ENCODE data around the gene CEP164. TPM values are rescaled to one million over a fixed set of nuclear protein-coding genes. Genes with fewer than 3 reads are reported as not detected.

The CEP164 gene
- total RNA-seq, 4 donors from 2014 or later = 23.1 to 56.5 (median 29.0) TPM

DNA sequence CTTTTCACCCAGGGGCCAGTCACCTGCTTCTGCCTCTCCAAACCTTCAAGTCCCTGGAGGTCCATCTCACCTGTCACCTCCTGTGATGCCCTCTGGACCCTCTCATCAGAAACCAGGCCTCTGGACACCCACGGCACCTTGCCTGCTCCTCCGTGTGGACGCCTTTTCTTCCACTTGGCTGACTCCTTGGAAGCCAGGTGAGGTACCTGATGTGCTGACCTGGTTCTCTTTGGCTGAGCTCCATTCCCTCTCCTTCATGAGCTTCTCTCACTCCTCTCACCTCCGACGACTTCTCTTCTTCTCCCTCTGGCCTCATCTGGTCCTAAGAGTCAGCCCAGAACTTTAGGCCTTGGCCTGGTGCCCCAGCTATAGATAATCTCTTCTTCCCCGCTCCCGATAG, 99.3 kb downstream of the CEP164 start:
- Histone ChIP-seq H3K27ac (no peak overlapping the region), H3K4me1 (peaks cover 15 to 42% of the 10 kb centered on the region in 2 donors), H3K9me3 (no peaks in the 10 kb centered on the region), H3K36me3 (no peaks in the 10 kb centered on the region), H3K4me3 (replicated peaks in 1 of 3) (no peak overlapping the region), H3K27me3 (no peaks in the 10 kb centered on the region)
- TF ChIP-seq, protein P1, sequence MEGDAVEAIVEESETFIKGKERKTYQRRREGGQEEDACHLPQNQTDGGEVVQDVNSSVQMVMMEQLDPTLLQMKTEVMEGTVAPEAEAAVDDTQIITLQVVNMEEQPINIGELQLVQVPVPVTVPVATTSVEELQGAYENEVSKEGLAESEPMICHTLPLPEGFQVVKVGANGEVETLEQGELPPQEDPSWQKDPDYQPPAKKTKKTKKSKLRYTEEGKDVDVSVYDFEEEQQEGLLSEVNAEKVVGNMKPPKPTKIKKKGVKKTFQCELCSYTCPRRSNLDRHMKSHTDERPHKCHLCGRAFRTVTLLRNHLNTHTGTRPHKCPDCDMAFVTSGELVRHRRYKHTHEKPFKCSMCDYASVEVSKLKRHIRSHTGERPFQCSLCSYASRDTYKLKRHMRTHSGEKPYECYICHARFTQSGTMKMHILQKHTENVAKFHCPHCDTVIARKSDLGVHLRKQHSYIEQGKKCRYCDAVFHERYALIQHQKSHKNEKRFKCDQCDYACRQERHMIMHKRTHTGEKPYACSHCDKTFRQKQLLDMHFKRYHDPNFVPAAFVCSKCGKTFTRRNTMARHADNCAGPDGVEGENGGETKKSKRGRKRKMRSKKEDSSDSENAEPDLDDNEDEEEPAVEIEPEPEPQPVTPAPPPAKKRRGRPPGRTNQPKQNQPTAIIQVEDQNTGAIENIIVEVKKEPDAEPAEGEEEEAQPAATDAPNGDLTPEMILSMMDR (IDR thresholded peaks at IDR 0.05) = no peak
- TF ChIP-seq POLR2A (IDR thresholded peaks at IDR 0.05) = no peak
- intact Hi-C loops (cut with DNase I) = loop anchor here (5.0 kb wide), 3 partner anchors 370 to 625 kb away; partner anchors contain the start of gene DSCAML1
- DNase-seq = peak; percentile 52 to 69
- WGBS, 2 donors = 47 to 49% methylated on average over 7 of the region's 7 CpGs

DNA sequence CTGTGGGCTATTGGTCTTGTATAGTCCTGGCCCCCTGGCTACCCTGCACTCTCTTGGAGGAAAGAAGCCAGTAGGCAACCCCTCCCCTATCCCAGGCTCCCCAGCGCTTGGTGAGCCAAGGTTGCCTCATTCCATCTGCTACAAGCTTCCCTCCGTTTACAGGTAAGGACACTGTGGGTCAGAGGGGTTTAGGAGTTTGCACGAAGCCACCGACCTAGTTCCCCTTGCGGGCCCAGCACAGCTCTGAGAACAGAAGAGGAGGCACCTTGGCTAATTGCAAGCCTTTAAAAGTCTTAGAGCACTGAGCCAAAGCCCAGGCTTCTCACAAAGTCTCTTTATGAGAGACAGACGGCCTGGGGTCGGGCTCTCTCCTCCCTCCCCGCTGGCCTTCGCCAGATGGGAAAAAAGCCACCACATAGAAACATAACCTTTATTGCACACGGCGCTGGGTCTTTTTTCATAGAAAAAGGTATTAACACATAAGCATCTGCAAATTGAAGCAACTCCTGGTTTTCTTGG, 99.8 kb downstream of the CEP164 start:
- H3K36me3 ChIP-seq = no peaks in the 10 kb centered on the region
- no peaks in the 10 kb centered on the region for H3K27me3 ChIP-seq
- DNase-seq = no peak
- no peak for TF ChIP-seq POLR2A (IDR thresholded peaks at IDR 0.05)
- TF ChIP-seq, protein P1 (IDR thresholded peaks at IDR 0.05) = no peak
- intact Hi-C loops (cut with DNase I) = loop anchor here (5.0 kb wide), 3 partner anchors 370 to 625 kb away; partner anchors contain the start of gene DSCAML1
- peaks cover 15 to 43% of the 10 kb centered on the region in 2 donors for H3K4me1 ChIP-seq
- no peak overlapping the region for H3K4me3 ChIP-seq (replicated peaks in 1 of 3)
- WGBS, 2 donors = 84 to 91% methylated on average over 11 of the region's 11 CpGs
- no peak overlapping the region for H3K27ac ChIP-seq
- no peaks in the 10 kb centered on the region for H3K9me3 ChIP-seq

DNA sequence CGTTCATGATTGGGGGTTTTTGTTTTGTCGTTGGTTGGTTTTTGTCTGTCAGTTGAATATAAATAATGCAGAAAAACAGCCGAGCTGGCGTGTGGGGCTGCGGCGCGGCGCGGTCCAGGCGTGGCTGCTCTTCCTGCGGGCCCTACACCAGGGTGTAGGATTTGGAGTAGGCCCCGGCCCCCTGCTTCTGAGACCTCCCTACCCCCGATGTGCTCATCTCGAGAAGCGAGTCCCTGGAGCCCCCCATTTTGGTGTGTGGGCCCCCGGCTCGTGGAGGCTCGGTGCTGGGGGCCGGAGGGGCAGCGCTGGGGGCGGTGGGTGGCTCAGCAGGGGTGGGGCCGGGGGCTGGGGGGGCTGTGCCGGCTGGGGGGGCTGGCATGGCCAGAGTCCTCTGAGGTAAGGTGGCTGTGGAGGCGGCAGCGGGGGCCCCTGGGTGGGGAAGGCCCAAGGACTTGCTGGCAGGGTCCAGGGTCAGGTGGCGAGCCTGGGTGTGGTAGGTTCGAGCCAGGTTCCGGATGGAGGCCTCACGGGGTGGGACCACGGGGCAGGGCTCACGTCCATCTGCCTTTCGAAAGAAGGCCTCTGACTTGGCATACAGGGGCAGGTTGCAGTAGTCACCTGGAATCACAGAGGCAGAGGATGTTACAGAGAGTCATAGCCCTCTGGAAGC, 100.7 kb downstream of the CEP164 start:
- H3K4me3 ChIP-seq (replicated peaks in 1 of 3) = no peak overlapping the region
- no peaks in the 10 kb centered on the region for H3K36me3 ChIP-seq
- no peak for TF ChIP-seq POLR2A (IDR thresholded peaks at IDR 0.05)
- no peaks in the 10 kb centered on the region for H3K27me3 ChIP-seq
- intact Hi-C loops (cut with DNase I) = loop anchor here (5.0 kb wide), 3 partner anchors 369 to 624 kb away; partner anchors contain the start of gene DSCAML1
- 87 to 93% methylated on average over 26 to 27 of the region's 32 CpGs for WGBS, 2 donors
- DNase-seq = no peak
- no peak overlapping the region for H3K27ac ChIP-seq
- peaks cover 15 to 43% of the 10 kb centered on the region in 2 donors for H3K4me1 ChIP-seq
- H3K9me3 ChIP-seq = no peaks in the 10 kb centered on the region

DNA sequence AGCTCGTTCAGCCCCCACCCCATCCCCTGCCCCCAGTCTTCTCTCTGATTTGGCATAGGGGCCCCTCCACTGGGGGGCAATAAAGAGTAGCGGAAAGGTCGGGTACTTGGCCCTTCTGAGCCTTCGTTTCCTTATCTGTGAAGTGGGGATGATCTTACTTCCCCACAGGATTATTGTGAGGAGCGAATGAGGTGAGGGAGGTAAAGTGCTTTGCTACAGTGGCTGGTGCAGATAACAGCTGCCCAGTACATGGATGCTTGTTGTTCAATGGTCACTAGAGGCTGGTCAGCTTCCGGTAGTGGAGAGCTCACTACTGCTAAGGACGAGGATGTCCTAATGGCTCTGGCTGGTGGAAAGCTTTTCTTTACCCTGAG, 101.2 kb downstream of the CEP164 start:
- WGBS, 2 donors = 87 to 89% methylated on average over 7 of the region's 7 CpGs
- no peak overlapping the region for H3K27ac ChIP-seq
- no peak for DNase-seq
- H3K27me3 ChIP-seq = no peaks in the 10 kb centered on the region
- no peak overlapping the region for H3K4me3 ChIP-seq (replicated peaks in 1 of 3)
- no peaks in the 10 kb centered on the region for H3K9me3 ChIP-seq
- no peaks in the 10 kb centered on the region for H3K36me3 ChIP-seq
- no peak for TF ChIP-seq POLR2A (IDR thresholded peaks at IDR 0.05)
- TF ChIP-seq, protein P1 (IDR thresholded peaks at IDR 0.05) = no peak
- intact Hi-C loops (cut with DNase I) = loop anchor here (5.0 kb wide), 3 partner anchors 368 to 623 kb away; partner anchors contain the start of gene DSCAML1
- H3K4me1 ChIP-seq = peaks cover 15 to 43% of the 10 kb centered on the region in 2 donors

DNA sequence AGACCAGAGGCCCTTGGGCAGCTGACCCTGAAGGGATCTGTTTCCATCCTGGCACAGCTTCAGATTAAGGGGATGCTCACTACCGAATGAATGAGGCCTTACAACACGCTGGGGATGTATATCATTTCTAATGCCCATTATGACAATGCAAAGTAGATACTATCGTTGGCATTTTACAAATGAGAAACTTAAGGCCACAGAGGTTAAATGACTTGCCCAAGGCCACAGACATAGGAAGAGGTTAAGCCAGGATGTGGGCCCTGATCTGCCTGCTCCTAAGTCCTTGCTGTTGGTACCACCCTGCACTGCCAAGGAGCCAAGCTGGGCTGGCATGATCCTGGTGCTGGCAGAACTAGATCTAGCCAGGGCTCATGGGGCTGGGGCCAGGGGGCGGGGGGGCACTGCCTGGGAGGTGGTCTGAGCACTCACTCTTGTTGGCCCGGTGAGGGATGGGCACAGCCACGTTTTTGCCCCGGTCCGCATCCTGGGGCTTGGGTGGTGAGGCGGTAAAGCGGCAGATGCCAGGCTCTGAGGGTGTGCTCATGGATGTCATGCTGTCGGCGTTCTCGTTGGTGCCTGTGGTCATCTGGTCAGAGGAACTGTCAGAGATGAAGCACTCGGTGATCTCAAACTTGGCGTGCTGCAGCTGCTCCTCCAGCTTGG, 102.8 kb downstream of the CEP164 start:
- WGBS, 2 donors = 87 to 93% methylated on average over 8 to 9 of the region's 15 CpGs

More for the DNA sequence above, 102.8 kb downstream of the CEP164 start:
- no peak overlapping the region for H3K27ac ChIP-seq
- no peak for TF ChIP-seq POLR2A (IDR thresholded peaks at IDR 0.05)
- TF ChIP-seq, protein P1 (IDR thresholded peaks at IDR 0.05) = no peak
- H3K9me3 ChIP-seq = no peaks in the 10 kb centered on the region
- no peaks in the 10 kb centered on the region for H3K36me3 ChIP-seq
- no peak overlapping the region for H3K4me3 ChIP-seq (replicated peaks in 1 of 3)
- H3K27me3 ChIP-seq = no peaks in the 10 kb centered on the region
- intact Hi-C loops (cut with DNase I) = loop anchor here (10.0 kb wide), 1 partner anchor 194 kb away; no protein-coding TSS in a partner anchor
- DNase-seq = no peak
- H3K4me1 ChIP-seq = peaks cover 15 to 43% of the 10 kb centered on the region in 2 donors

Data from thyroid gland (tissue), 4 donors.